Liver (tissue), 9 donors: ENCODE measurements around the gene ARL5A. TPM values are rescaled to one million over a fixed set of nuclear protein-coding genes. Genes with fewer than 3 reads are reported as not detected.

ENCODE experiments used
- DNase-seq: peaks from one replicate; pipeline ENCODE4 v3.0.0-alpha.2; 2017; ENCODE audit warnings: low spot score
- H3K27ac ChIP-seq, 2 donors: one replicate each; pipeline ENCODE4 v1.7.0; 2013; ENCODE audit warnings: inconsistent platforms in 2 of 2, low read length in 2 of 2, control low read depth in 1 of 2, low read depth in 1 of 2, mild to moderate bottlenecking in 1 of 2
- H3K27me3 ChIP-seq, 4 donors: one replicate each; pipeline versions ENCODE4 v1.6.1 to v1.7.0; 2013; ENCODE audit warnings: low read length in 3 of 4, inconsistent platforms in 1 of 4, mild to moderate bottlenecking in 1 of 4, moderate library complexity in 1 of 4; ENCODE audit not compliant: control insufficient read depth in 4 of 4, insufficient read depth in 4 of 4
- H3K36me3 ChIP-seq, 4 donors: one replicate each; pipeline versions ENCODE4 v1.6.1 to v1.7.0; 2013; ENCODE audit warnings: low read length in 3 of 4, mild to moderate bottlenecking in 3 of 4, low read depth in 1 of 4, moderate library complexity in 1 of 4; ENCODE audit not compliant: control insufficient read depth in 4 of 4, insufficient read depth in 3 of 4
- H3K4me1 ChIP-seq, 4 donors: one replicate each; pipeline versions ENCODE4 v1.6.1 to v1.7.0; 2013; ENCODE audit warnings: low read length in 3 of 4, mild to moderate bottlenecking in 3 of 4, moderate library complexity in 1 of 4; ENCODE audit not compliant: control insufficient read depth in 4 of 4, insufficient read depth in 4 of 4
- H3K4me3 ChIP-seq, 3 donors: one replicate each; pipeline versions ENCODE4 v1.6.1 to v1.7.0; 2013; ENCODE audit warnings: low read length in 3 of 3, control low read depth in 1 of 3, low read depth in 1 of 3, mild to moderate bottlenecking in 1 of 3
- H3K9ac ChIP-seq, 2 donors: one replicate each; pipeline ENCODE4 v1.7.0; 2013; ENCODE audit warnings: low read length in 2 of 2, mild to moderate bottlenecking in 2 of 2, moderate library complexity in 2 of 2, control low read depth in 1 of 2, low read depth in 1 of 2
- H3K9me3 ChIP-seq, 4 donors: one replicate each; pipeline versions ENCODE4 v1.6.1 to v1.7.0; 2013; ENCODE audit warnings: low read length in 3 of 4; ENCODE audit not compliant: control insufficient read depth in 4 of 4
- ATF3 ChIP-seq: IDR thresholded peaks from 2 replicates; pipeline ENCODE4 v1.6.1; 2016; ENCODE audit warnings: antibody characterized with exemption
- CTCF ChIP-seq: fragments of 150-350 bp; IDR thresholded peaks from 2 replicates; pipeline ENCODE4 v1.5.1; 2017; ENCODE audit warnings: improper control_type of control experiment, low read depth, low read length; ENCODE audit not compliant: missing input control
- FOXA1 ChIP-seq: IDR thresholded peaks from 2 replicates; pipeline ENCODE4 v1.6.1; 2016; ENCODE audit warnings: antibody characterized with exemption
- FOXA2 ChIP-seq: IDR thresholded peaks from 2 replicates; pipeline ENCODE4 v1.6.1; 2016; ENCODE audit warnings: antibody characterized with exemption
- GABPA ChIP-seq, 2 donors: IDR thresholded peaks in 1 of 2; conservative IDR thresholded peaks in 1 of 2; 2 replicates each; pipeline ENCODE4 v1.6.1; 2016; ENCODE audit warnings: antibody characterized with exemption in 2 of 2, mild to moderate bottlenecking in 1 of 2, moderate library complexity in 1 of 2
- HNF4A ChIP-seq, 2 donors: conservative IDR thresholded peaks; 2 replicates each; pipeline ENCODE4 v1.6.1; 2016; ENCODE audit warnings: antibody characterized with exemption in 2 of 2, mild to moderate bottlenecking in 2 of 2
- HNF4G ChIP-seq: IDR thresholded peaks from 2 replicates; pipeline ENCODE4 v1.6.1; 2016; ENCODE audit warnings: antibody characterized with exemption
- JUND ChIP-seq, 2 donors: IDR thresholded peaks; 2 replicates each; pipeline ENCODE4 v1.6.1; 2016; ENCODE audit warnings: antibody characterized with exemption in 2 of 2
- NR2F2 ChIP-seq: IDR thresholded peaks from 2 replicates; pipeline ENCODE4 v1.6.1; 2016; ENCODE audit warnings: antibody characterized with exemption
- RAD21 ChIP-seq, 2 donors: IDR thresholded peaks; 2 replicates each; pipeline ENCODE4 v1.6.1; 2016; ENCODE audit warnings: antibody characterized with exemption in 2 of 2, mild to moderate bottlenecking in 2 of 2
- REST ChIP-seq: IDR thresholded peaks from 2 replicates; pipeline ENCODE4 v1.6.1; 2016; ENCODE audit warnings: antibody characterized with exemption, mild to moderate bottlenecking
- RXRA ChIP-seq, 2 donors: IDR thresholded peaks; 2 replicates each; pipeline ENCODE4 v1.6.1; 2017 to 2018; ENCODE audit warnings: antibody characterized with exemption in 2 of 2, mild to moderate bottlenecking in 1 of 2
- SP1 ChIP-seq: IDR thresholded peaks from 2 replicates; pipeline ENCODE4 v1.6.1; 2018; ENCODE audit warnings: antibody characterized with exemption, mild to moderate bottlenecking
- TAF1 ChIP-seq: conservative IDR thresholded peaks from 2 replicates; pipeline ENCODE4 v1.6.1; 2016; ENCODE audit warnings: antibody characterized with exemption, mild to moderate bottlenecking
- ZBTB33 ChIP-seq: IDR thresholded peaks from 2 replicates; pipeline ENCODE4 v1.6.1; 2016; ENCODE audit warnings: antibody characterized with exemption
- WGBS: extraction: QIAGEN DNeasy Blood & Tissue Kit; methylation state at CpG from one replicate; pipeline ENCODE4 v1.1.7; 2013; 5-methylcytosine and 5-hydroxymethylcytosine counted together
- polyA plus RNA-seq, 2 donors: library from polyadenylated mRNA; stranded (reverse) in 1 of 2; unstranded in 1 of 2; fragments of 200-250 nt in 1 of 2; fragments of >200 nt in 1 of 2; fragmentation: Nextera tagmentation in 1 of 2; extraction: Ambion mirVana in 1 of 2; gene quantifications; one replicate each; pipeline versions ENCODE4 v1.2.1 to v1.2.3, GENCODE V29; 2013 to 2015
- total RNA-seq, 2 donors: library from RNA; depleted of rRNA; stranded (reverse); fragments of >200 nt; gene quantifications; one replicate each; pipeline ENCODE4 v1.2.3, GENCODE V29; 2014
- donor health status: healthy.
- donor health status: healthy.
- donor health status: healthy.
- donor health status: healthy.
- donor health status: healthy.

The ARL5A gene
- total and polyA plus RNA-seq, 4 donors = 9.0 to 41.6 (median 18.0) TPM

GRCh38 chr2:151761193-151761592 is 67.0 kb downstream of the ARL5A start (continued):
- no peak for TF ChIP-seq REST

- H3K27me3 ChIP-seq = no peaks in the 10 kb centered on the region
- no peaks in the 10 kb centered on the region for H3K9me3 ChIP-seq
- no peak overlapping the region for H3K9ac ChIP-seq
- H3K36me3 ChIP-seq = no peaks in the 10 kb centered on the region
- 91% methylated on average over 11 of the region's 11 CpGs for WGBS
- H3K4me1 ChIP-seq = no peaks in the 10 kb centered on the region
- H3K4me3 ChIP-seq = no peak overlapping the region
- DNase-seq = no peak
- H3K27ac ChIP-seq = no peak overlapping the region
- TF ChIP-seq RXRA (IDR thresholded peaks at IDR 0.05) (no peak), RAD21 (IDR thresholded peaks at IDR 0.05) (no peak), HNF4G (no peak), SP1 (no peak), ATF3 (no peak), JUND (IDR thresholded peaks at IDR 0.05) (no peak), GABPA (IDR thresholded peaks at IDR 0.05 in 1 of 2, conservative IDR thresholded peaks at IDR 0.05 in 1 of 2) (no peak), ZBTB33 (no peak), TAF1 (no peak), FOXA2 (no peak), NR2F2 (no peak), CTCF (no peak), HNF4A (conservative IDR thresholded peaks at IDR 0.05) (no peak), FOXA1 (no peak)
These were observed 68.0 kb downstream of the ARL5A start for GRCh38 chr2:151760139-151760650.

GRCh38 chr2:151758744-151759143 is 69.5 kb downstream of the ARL5A start:
- H3K9ac ChIP-seq = no peak overlapping the region
- WGBS = 92% methylated on average over 3 of the region's 3 CpGs
- H3K27ac ChIP-seq = no peak overlapping the region
- H3K27me3 ChIP-seq = no peaks in the 10 kb centered on the region
- H3K4me3 ChIP-seq = no peak overlapping the region
- no peak for DNase-seq
- H3K36me3 ChIP-seq = no peaks in the 10 kb centered on the region
- H3K4me1 ChIP-seq = no peaks in the 10 kb centered on the region
- H3K9me3 ChIP-seq = no peaks in the 10 kb centered on the region
- TF ChIP-seq HNF4A (conservative IDR thresholded peaks at IDR 0.05) = no peak
- TF ChIP-seq RAD21 (IDR thresholded peaks at IDR 0.05) = no peak
